Putamen (tissue), 1 donor: ENCODE results near the gene R3HDM4.
"Not testable (repeated sequence)": the region's sequence is repeated elsewhere in the genome, so short reads cannot be mapped to it uniquely, and the experiment has no call there.

Experiments used
- DNase-seq: peaks from one replicate; pipeline ENCODE4 v3.0.0-alpha.2; 2016; ENCODE audit warnings: low spot score

The R3HDM4 gene

DNA sequence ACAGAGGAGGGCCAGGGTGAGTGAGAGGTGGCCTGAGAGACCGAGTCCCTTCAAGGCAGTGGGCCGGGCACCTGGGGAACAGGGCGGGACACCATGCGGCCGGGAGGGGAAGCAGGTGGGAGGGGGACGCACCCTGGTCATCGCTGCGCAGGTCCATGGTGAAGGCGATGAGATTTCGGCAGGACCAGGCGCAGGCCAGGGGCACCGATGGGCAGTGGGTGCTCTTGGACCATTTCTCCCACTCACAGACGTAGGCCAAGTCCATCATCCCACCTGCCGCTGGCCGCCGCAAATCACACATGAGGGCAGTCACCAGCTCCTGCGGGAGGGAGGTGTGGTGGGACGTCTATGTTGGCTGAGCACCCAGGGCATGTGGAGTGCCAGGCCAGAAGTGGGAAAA, 22.2 kb downstream of the R3HDM4 start:
- DNase-seq = no peak

DNA sequence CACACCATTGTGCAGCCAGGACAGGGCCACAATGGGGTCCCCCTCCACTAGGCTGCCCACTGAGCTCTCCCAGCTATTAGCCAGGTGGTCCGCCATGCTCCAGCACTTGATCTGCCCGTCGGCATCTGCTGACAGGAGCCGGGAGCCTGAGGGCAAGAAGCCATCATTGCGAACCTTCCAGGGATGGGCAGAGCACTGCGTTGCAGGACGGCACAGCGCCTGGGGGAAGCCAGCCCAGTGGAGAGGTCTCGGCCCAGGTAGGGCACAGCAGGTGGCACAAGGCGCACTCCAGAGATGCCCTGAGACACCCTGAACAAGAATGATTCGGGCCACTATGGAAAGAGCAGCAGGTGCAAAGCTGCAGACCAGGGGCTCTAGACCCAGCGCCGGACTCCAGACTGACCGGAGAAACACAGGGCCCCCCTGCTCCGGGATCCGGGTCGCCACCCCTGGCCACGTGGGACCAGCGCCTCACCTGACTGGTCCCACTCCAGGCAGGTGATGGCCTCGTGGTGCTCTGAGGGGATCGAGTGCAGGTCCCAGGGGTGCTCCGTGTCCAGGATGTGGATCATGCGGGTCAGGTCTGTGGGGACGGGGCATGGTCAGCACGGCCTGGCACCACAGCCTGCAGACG, 23.2 kb downstream of the R3HDM4 start:
- no peak for DNase-seq

DNA sequence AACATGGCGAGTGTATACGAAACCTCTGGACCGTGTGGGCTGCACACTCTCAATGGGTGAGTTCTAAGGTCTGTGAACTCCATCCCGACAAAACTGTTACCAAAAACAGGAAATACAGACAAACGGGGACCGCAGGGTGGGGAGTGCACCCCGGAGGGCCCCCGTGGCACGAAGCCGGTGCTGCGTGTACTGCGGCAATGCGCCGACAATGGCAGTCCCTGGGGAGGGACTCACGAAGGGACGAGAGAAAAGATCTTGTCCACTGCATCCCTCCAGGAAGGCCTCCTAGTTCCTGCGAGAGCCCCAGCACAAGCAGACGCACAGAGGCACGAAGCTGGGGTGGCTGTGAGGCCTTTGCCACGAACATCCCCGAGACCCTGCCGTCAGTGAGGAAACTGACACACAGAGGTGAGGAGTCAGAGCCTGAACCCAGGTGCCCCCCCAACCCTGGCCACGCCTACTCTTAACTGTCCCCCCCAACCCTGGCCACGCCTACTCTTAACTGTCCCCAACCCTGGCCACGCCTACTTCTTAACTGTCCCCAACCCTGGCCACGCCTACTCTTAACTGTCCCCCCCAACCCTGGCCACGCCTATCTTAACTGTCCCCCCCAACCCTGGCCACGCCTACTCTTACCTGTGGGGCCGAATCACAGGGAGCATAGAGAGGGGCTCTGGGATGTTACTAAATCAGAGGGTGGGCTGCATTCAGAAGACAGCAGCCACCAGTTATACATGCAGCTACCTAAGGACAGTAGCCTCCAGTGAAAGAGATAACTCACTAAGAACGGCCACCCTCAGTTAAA, 24.2 kb downstream of the R3HDM4 start:
- DNase-seq = no peak

DNA sequence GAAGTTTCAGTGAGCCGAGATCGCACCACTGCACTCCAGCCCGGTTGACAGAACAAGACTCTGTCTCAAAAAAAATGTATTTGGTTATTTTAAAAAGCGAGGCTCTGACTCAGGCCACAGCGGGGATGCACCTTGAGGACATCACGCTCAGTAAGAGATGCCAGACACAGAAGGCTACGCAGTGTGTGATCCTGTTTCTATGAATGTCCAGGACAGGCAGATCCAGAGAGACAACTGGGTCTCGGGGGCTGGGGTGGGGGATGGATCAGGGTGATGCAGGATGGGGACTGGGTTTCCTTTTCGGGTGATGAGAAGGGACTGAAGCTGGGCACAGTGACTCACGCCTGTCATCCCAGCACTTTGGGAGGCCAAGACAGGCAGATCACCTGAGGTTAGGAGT, 25.4 kb downstream of the R3HDM4 start:
- DNase-seq = no peak

DNA sequence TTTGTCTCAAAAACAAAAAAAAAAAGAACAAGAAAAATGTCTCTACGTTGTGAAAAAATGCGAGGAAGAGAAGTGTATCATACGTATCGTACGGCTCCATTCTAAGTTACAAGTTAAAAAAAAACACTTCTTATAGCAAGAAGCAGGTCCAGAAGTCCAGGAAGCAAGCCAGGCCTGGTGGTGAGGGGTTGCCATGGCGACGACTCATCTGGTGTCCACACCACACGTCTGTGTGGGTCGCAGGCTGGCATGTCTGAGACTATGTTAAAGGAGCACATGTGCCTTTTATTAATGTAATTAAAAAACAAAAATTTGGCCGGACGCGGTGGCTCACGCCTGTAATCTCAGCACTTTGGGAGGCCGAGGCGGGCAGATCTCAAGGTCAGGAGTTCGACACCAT, 25.9 kb downstream of the R3HDM4 start:
- DNase-seq = no peak

DNA sequence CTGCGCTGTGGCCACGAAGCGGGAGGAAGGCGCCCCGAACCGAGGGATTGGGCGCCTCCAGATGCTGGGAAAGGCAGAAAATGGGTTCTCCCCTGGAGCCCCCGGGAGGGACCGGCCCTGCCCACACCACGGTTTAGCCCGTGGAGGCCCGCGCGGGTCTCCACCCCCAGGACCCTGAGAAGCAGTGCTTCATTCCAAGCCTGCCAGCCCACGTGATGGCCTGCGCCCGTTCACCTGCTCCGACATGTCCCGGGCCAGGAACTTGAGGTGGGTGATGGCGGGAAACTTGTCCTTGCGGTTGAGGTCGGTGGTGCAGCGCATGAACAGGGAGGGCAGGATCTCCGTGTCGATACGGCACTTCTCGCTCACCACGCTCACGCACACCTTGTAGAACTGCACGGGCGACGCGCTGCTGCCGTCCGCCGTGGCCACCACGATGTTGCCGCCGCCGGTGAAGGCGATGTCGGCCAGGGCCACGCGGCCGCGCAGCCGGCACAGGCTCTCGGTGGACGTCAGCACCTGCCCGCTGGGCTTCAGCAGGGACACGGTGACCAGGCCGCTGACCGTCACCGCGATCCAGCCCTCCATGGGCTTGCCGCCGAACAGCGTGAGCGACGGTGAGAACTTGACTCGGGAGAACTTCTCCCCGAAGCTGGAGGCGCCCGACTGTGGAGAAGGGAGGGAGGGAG, 27.3 kb downstream of the R3HDM4 start:
- no peak for DNase-seq

DNA sequence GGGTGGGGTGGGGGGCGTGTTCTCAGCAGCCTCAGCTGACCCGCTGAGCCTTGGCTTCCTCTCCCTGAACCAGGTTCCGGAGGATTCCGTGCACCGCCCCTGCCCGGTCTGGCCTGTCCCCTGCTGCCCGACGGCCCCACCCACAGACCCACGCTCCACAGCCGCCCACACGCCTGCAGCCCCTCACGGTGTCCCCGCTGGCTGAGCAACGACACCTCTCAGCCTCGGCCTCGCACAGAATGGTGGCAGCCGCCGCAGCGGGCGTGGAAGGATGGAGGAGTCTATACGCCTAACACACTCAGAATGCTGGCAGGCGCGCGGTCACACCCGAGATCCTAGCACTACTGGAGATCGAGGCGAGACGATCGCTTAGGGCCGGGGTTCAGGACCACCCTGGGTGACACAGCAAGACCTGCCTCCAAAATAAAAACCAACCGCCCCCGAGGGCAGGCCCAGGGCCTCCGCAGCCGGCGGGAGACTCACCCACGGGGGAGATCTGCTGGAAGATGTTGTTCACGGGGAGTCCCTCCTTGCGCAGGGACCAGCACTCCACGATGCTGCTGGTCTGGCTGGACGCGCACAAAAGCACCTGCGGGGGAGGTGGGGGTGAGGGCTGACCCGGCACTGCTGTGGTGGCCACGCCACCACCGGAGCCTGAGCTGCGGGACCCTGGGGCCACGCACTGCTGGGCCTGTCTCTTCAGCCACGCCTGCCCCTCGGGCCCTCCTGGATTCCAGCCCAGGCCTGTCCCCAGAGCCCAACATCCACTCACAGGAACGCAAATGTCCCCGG, 28.4 kb downstream of the R3HDM4 start:
- DNase-seq = no peak

DNA sequence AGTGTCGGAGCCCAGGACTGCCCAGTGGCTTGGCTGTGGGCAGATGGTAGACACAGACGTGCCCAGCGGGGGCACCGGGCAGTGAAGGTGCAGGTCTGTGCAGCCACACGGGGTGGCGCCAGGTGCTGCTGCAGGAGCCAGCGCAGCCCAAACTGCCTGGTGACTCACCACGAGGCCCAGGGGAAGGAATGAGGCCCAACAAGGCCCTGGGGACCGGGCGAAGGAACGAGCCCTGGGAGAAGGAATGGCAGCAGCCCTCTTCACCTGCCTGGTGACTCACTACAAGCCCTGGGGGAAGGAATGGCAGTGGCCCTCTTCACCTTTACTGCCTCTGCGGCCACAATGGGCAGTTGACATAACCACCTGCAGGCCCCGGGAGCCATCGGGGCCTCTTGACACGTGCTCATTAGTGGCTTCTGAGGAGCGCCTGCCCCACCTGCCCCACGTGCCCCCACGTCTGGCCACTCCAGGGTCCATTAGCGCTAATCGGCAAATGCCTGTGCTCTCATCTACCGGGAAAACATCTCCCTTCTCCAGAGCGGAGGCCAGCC, 29.3 kb downstream of the R3HDM4 start:
- no peak for DNase-seq

DNA sequence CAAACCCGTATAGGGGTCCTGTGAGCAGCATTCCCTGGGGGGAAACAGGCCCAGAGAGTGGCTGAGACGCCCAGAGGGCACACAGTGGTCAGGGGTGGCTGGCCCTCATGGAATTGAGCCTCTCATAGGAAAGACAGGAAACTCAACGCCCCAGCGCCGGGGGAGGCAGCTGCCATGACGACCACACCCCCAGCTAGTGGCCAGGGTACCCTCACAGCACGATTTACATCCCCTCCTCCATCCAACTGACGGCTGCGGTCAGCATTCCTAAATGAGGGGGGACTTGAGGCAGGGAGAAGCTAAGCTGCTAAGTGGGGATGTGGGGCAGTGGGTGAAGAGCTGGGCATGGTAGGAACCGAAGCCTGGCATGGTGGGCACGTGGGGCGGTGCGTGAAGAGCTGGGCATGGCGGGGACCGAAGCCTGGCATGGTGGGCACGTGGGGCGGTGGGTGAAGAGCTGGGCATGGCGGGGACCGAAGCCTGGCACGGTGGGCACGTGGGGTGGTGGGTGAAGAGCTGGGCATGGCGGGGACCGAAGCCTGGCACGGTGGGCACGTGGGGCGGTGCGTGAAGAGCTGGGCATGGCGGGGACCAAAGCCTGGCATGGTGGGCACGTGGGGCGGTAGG, 30.0 kb downstream of the R3HDM4 start:
- no peak for DNase-seq

DNA sequence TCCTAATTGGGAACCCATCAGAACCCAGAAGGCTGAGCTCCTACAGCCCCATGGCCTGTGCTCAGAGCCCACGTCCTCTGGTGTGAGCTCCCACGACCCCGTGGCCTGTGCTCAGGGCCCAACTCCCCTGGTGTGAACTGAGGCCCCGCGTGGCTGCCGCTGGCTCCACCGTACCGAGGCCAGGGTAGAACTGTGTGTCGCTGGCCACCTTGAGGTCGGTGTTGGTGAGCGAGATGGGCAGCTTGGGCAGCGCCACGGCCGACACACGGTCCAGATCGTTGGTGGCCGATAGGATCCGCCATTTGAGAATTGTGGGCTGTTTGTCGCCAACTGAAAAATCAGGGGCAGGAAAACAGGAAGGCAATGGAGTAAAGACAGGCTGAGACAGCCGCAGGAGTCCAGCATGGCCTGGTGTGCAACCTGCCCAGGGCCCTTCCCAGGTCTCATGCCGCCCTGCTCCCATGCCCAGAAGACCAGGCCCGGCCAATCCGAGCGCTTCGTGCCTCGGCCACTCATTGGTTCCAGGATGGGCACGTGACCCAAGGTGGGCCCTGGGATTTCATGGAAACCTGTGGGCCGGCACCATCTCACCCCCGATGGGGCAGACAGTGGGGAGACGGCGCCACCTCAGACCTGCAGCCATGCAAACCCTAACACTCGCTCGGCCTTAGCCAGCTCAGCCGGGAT, 31.5 kb downstream of the R3HDM4 start:
- no peak for DNase-seq

DNA sequence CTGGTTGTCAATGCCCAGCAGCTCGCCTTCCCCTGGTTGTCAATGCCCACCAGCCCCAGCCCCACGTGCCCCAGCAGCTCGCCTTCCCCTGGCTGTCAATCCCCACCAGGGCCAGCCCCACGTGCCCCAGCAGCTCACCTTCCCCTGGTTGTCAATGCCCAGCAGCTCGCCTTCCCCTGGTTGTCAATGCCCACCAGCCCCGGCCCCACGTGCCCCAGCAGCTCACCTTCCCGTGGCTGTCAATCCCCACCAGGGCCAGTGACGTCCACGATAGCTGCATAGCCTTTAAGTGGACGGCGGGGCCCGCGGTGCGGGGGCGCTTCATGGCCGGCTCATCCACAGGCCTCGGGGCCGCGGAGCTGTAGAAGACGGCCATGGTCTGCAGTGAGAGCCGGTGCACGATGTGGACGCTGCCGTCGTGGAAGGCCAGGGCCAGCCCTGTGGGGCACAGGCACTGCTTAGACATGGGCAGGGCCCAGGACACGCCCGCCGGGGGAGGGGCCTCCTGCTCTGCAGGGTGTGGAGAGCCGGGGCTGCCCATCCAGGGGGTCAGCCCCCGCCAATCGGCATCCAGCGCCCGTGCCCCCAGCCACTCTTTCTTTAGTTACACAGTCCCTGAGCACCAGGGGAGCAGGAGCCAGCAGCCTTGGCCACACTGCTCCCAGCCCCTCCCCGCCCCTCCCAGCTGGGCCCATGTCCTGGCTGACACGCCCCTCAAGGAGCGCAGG, 33.1 kb downstream of the R3HDM4 start:
- no peak for DNase-seq

DNA sequence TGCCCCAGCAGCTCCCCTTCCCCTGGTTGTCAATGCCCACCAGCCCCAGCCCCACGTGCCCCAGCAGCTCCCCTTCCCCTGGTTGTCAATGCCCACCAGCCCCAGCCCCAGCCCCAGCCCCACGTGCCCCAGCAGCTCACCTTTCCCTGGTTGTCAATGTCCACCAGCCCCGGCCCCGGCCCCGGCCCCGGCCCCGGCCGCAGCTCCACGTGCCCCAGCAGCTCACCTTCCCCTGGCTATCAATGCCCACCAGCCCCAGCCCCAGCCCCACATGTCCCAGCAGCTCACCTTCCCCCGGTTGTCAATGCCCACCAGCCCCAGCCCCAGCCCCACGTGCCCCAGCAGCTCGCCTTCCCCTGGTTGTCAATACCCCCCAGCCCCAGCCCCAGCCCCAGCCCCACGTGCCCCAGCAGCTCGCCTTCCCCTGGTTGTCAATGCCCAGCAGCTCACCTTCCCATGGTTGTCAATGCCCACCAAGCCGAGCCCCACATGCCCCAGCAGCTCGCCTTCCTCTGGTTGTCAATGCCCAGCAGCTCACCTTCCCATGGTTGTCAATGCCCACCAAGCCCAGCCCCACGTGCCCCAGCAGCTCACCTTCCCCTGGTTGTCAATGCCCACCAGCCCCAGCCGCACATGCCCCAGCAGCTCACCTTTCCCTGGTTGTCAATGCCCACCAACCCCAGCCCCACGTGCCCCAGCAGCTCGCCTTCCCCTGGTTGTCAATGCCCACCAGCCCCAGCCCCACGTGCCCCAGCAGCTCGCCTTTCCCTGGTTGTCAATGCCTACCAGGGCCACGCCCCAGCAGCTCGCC, 34.1 kb downstream of the R3HDM4 start:
- not testable (repeated sequence) for DNase-seq

DNA sequence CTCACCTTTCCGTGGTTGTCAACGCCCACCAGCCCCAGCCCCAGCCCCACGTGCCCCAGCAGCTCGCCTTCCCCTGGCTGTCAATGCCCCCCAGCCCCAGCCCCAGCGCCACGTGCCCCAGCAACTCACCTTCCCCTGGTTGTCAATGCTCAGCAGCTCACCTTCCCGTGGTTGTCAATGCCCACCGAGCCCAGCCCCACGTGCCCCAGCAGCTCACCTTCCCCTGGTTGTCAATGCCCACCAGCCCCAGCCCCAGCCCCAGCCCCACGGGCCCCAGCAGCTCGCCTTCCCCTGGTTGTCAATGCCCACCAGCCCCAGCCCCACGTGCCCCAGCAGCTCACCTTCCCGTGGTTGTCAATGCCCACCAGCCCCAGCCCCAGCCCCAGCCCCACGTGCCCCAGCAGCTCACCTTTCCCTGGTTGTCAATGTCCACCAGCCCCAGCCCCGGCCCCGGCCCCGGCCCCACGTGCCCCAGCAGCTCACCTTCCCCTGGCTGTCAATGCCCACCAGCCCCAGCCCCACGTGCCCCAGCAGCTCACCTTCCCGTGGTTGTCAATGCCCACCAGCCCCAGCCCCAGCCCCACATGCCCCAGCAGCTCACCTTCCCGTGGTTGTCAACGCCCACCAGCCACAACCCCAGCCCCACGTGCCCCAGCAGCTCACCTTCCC, 34.9 kb downstream of the R3HDM4 start:
- not testable (repeated sequence) for DNase-seq

DNA sequence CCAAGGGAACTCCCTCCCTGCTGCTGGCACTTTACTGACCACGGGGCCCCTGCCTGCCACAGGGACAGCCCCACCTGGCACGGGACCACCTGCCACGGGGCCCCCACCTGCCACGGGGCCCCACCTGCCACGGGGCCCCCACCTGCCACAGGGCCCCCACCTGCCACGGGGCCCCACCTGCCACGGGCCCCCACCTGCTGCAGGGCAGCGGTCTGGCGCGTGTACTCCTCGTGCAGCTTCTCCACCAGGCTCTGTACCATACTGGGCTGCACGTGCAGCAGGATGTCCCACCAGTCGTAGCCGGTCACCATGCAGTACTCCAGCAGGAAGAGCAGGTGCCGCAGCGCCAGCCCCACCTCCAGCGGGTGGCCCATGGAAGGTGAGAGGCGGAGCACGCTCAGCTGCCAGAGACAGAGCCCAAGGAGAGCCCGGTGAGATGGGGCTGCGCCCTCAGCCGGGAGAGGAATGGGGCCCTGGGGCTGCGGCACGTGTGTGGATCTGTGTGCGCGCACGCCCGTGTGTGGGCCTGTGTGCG, 36.2 kb downstream of the R3HDM4 start:
- no peak for DNase-seq

DNA sequence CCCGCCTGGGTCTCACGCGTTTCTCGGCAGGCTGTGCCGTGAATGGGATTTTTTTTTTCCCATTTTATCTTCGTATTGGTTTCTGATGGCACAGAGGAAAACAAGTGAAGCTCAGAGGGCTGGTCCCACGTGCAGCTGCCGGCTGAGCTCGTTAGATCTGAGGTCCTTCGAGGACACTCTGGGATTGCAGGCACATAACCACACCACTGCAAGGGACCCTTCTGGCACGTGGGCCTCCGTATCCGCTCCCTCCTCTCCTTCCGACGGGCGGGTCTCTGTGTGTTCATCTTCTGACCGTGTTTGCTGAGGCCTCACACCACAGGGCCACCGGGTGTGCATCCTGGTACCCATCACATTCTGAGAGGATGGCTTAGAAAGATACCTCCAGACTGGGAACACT, 36.9 kb downstream of the R3HDM4 start:
- no peak for DNase-seq

DNA sequence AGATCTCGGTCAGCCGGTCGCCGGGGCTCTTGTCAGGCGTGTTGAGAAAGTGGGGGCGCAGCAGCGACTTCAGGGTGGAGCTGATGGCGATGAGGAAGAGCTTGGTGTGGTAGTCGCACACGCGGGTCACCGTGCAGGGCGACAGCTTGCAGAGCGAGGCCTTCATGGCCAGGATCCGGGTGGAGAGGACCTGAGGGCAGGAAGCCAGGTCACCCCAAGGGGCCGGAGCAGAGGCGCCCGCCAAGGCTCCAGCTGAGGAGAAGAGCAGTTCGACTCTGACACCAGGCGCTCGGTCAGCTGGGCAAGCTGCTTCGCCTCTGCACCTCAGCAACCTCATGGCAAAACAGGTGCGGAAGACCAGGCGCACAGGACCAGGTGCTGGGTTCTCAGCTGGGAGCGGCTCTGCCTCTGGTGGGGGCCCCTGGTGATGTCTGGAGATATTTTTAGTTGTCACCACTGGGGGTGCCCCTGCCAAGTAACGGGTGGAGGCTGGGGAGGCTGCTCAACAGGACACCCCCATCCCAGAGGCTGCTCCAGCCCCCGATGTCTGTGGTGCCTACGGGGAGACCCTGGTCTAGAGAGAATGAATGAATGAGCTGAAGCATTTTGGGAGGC, 37.6 kb downstream of the R3HDM4 start:
- no peak for DNase-seq

DNA sequence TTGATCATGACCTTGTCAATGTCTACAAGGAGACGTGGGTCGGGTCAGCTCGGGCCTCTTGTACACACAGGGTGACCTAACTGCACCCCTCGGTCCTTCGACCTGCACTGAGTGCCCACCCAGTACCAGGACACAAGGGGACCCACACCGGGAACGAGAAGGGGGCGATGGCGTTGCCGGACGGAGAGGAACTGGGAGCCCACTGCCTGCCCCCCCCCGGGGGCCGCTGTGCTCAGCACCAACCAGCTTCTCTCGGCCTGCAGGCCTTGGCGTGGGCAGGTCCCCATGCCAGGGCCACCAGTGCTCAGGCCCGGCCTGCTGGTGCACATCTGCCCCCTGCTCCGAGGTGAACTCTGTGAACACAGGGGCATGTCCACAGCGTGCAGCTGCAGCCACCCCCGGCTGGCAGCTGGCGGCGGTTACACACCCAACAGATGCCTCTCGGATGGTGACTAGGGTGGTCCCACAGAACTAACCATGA, 39.4 kb downstream of the R3HDM4 start:
- DNase-seq = no peak

DNA sequence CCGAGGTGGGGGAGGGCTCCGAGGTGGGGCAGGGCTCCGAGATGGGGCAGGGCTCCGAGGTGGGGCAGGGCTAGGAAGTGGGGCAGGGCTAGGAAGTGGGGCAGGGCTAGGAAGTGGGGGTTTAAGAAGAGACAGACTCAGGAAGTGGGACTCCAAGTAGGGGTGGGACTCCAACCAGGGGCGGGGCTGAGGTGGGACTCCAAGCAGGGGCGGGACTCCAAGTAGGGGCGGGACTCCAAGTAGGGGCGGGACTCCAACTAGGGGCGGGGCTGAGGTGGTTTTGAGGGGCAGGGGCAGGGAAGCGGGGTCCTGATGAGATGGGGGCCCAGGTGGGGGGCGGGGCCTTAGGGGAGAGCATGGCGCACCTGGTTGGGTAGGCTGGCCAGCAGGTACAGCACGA, 39.9 kb downstream of the R3HDM4 start:
- DNase-seq = no peak
